ENCODE data around the gene RIPK1.

GRCh38 chr6:3088446-3088845, 20.2 kb downstream of the RIPK1 start:
- TF ChIP-seq RCOR1 (IDR thresholded peaks at IDR 0.05; ENCODE audit: low read length) (no peak), EP300 (IDR thresholded peaks at IDR 0.05; ENCODE audit: borderline replicate concordance in 1 of 2, low read depth in 1 of 2, low read length in 1 of 2) (no peak), USF1 (IDR thresholded peaks at IDR 0.05; ENCODE audit: borderline replicate concordance, low read depth) (no peak)
- TF ChIP-seq, protein P1, sequence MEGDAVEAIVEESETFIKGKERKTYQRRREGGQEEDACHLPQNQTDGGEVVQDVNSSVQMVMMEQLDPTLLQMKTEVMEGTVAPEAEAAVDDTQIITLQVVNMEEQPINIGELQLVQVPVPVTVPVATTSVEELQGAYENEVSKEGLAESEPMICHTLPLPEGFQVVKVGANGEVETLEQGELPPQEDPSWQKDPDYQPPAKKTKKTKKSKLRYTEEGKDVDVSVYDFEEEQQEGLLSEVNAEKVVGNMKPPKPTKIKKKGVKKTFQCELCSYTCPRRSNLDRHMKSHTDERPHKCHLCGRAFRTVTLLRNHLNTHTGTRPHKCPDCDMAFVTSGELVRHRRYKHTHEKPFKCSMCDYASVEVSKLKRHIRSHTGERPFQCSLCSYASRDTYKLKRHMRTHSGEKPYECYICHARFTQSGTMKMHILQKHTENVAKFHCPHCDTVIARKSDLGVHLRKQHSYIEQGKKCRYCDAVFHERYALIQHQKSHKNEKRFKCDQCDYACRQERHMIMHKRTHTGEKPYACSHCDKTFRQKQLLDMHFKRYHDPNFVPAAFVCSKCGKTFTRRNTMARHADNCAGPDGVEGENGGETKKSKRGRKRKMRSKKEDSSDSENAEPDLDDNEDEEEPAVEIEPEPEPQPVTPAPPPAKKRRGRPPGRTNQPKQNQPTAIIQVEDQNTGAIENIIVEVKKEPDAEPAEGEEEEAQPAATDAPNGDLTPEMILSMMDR (IDR thresholded peaks at IDR 0.05), result no peak

All from SK-N-SH (cell line).